SH-SY5Y (cell line): ENCODE measurements around the gene EFCAB10.

Experiments
- GATA2 ChIP-seq: IDR thresholded peaks from 2 replicates; pipeline ENCODE4 v1.6.1; 2011; ENCODE audit warnings: mild to moderate bottlenecking, low read depth, low read length
- GATA3 ChIP-seq: IDR thresholded peaks from 2 replicates; pipeline ENCODE4 v1.6.1; 2011; ENCODE audit warnings: low read depth, mild to moderate bottlenecking, low read length, moderate library complexity

- no peak for TF ChIP-seq GATA2
- TF ChIP-seq GATA3, result no peak
Measured at GRCh38 chr7:105611856-105612775, 30.8 kb upstream of the EFCAB10 start.
